Aorta (tissue), 5 donors: Measurements from ENCODE around the gene RHEX. TPM values are rescaled to one million over a fixed set of nuclear protein-coding genes. Genes with fewer than 3 reads are reported as not detected.
A peak's percentile ranks its signal among the peaks of the same experiment; 100 is the strongest.
"Not testable (repeated sequence)": the region's sequence is repeated elsewhere in the genome, so short reads cannot be mapped to it uniquely, and the experiment has no call there.

Experiments
- ATAC-seq: fragments of 200-7000 bp; cut with Tn5 transposase; one replicate; pipeline ENCODE4 v1.9.1; 2022; ENCODE audit warnings: moderate library complexity; ENCODE audit not compliant: low FRiP score
- DNase-seq, 2 donors: peaks; one replicate each; pipeline ENCODE4 v3.0.0-alpha.2; 2020
- H3K27ac ChIP-seq, 2 donors: one replicate each; pipeline ENCODE4 v1.5.1; 2013; ENCODE audit warnings: low read length in 2 of 2, mild to moderate bottlenecking in 2 of 2, moderate library complexity in 2 of 2, control low read depth in 1 of 2, inconsistent platforms in 1 of 2, low read depth in 1 of 2
- H3K27me3 ChIP-seq, 2 donors: one replicate each; pipeline ENCODE4 v1.6.1; 2013; ENCODE audit warnings: control low read depth in 1 of 2, low read length in 1 of 2, mild to moderate bottlenecking in 1 of 2, moderate library complexity in 1 of 2; ENCODE audit not compliant: insufficient read depth in 2 of 2, control insufficient read depth in 1 of 2
- H3K36me3 ChIP-seq, 2 donors: one replicate each; pipeline ENCODE4 v1.6.1; 2013; ENCODE audit warnings: control low read depth in 1 of 2, low read length in 1 of 2, mild to moderate bottlenecking in 1 of 2; ENCODE audit not compliant: insufficient read depth in 2 of 2, control insufficient read depth in 1 of 2
- H3K4me1 ChIP-seq, 2 donors: one replicate each; pipeline ENCODE4 v1.6.1; 2013; ENCODE audit warnings: low read length in 2 of 2, control low read depth in 1 of 2, mild to moderate bottlenecking in 1 of 2, moderate library complexity in 1 of 2; ENCODE audit not compliant: insufficient read depth in 2 of 2, control insufficient read depth in 1 of 2
- H3K4me3 ChIP-seq, 2 donors: one replicate each; pipeline ENCODE4 v1.5.1; 2013; ENCODE audit warnings: low read length in 2 of 2, control low read depth in 1 of 2, mild to moderate bottlenecking in 1 of 2
- H3K9me3 ChIP-seq: one replicate; pipeline ENCODE4 v1.6.1; 2013; ENCODE audit warnings: mild to moderate bottlenecking, low read length; ENCODE audit not compliant: control insufficient read depth
- whole genome bisulfite sequencing, 2 donors: extraction: QIAGEN DNeasy Blood & Tissue Kit; methylation state at CpG; one replicate each; pipeline ENCODE4 v1.1.7; 2013; 5-methylcytosine and 5-hydroxymethylcytosine counted together
- intact Hi-C, 2 donors: fragments of 100-400 bp; cut with DNase I; formaldehyde crosslinking; loops; one replicate each; pipeline versions ENCODE4 v1.14.2 to v1.15.0; 2022
- polyA plus RNA-seq, 2 donors: library from polyadenylated mRNA; stranded (reverse); fragments of 200-250 nt; gene quantifications; one replicate each; pipeline ENCODE4 v1.2.3, GENCODE V29; 2013
- total RNA-seq, 2 donors: library from RNA; stranded (reverse); fragmentation: NEBNext Ultra II Directional; extraction: Animal tissue kit (Norgen Biotek cat#: 25700); gene quantifications; one replicate each; pipeline ENCODE4 v1.2.1, GENCODE V29; 2021
- donor health status: healthy with polysubstance abuse.
- donor health status: Bipolar disorder and iron deficiency.
- donor health status: DM: no; HTN: no; CAD: no.
- donor health status: DM: no; HTN: no; CAD: no.
- donor health status: DM: yes; HTN: yes; CAD: no.

The RHEX gene
- total and polyA plus RNA-seq, 4 donors, result 0.84 to 3.3 TPM; not detected in 2

- ATAC-seq, result no peak
- no peak overlapping the region for H3K27ac ChIP-seq
Measured at GRCh38 chr1:206050655-206051235, 2.2 kb upstream of the RHEX start.

GRCh38 chr1:206052231-206052865 is 625 bp upstream of the RHEX start:
- H3K9me3 ChIP-seq, H3K4me1 ChIP-seq, H3K4me3 ChIP-seq, DNase-seq, ATAC-seq, H3K36me3 ChIP-seq, H3K27ac ChIP-seq, H3K27me3 ChIP-seq, intact Hi-C loops: not testable (repeated sequence)
- WGBS, 2 donors, result 96 to 97% methylated on average over 3 to 6 of the region's 8 CpGs

More at GRCh38 chr1:206050655-206051235, 2.2 kb upstream of the RHEX start:
- Histone ChIP-seq H3K9me3 (no peaks in the 10 kb centered on the region), H3K27me3 (no peaks in the 10 kb centered on the region), H3K36me3 (no peaks in the 10 kb centered on the region), H3K4me1 (no peaks in the 10 kb centered on the region), H3K4me3 (no peak overlapping the region)
- DNase-seq, result peak in 1 of 2 donors; percentile 59
- intact Hi-C loops, result no loop called here
- 86 to 91% methylated on average over 6 of the region's 6 CpGs for WGBS, 2 donors

- H3K27ac ChIP-seq, intact Hi-C loops: not testable (repeated sequence)
- WGBS, 2 donors, result 95 to 96% methylated on average over 4 of the region's 4 CpGs
Measured at GRCh38 chr1:206053616-206054015, 643 bp downstream of the RHEX start.

GRCh38 chr1:206055069-206055625 is 2.2 kb downstream of the RHEX start:
- DNase-seq, intact Hi-C loops, H3K4me3 ChIP-seq, H3K36me3 ChIP-seq, H3K9me3 ChIP-seq, ATAC-seq, H3K27me3 ChIP-seq, H3K4me1 ChIP-seq, H3K27ac ChIP-seq: not testable (repeated sequence)
- WGBS, 2 donors, result 96 to 97% methylated on average over 12 of the region's 12 CpGs

More at GRCh38 chr1:206053616-206054015, 643 bp downstream of the RHEX start:
- H3K36me3 ChIP-seq, DNase-seq, H3K27me3 ChIP-seq, H3K4me1 ChIP-seq, H3K9me3 ChIP-seq, ATAC-seq, H3K4me3 ChIP-seq: not testable (repeated sequence)

GRCh38 chr1:206055639-206056323 is 2.8 kb downstream of the RHEX start:
- H3K36me3 ChIP-seq, H3K27me3 ChIP-seq, intact Hi-C loops, H3K9me3 ChIP-seq, H3K4me1 ChIP-seq, DNase-seq, H3K27ac ChIP-seq, ATAC-seq, H3K4me3 ChIP-seq: not testable (repeated sequence)
- 91 to 92% methylated on average over 8 of the region's 8 CpGs for WGBS, 2 donors

GRCh38 chr1:206058289-206058926 is 5.4 kb downstream of the RHEX start:
- DNase-seq, H3K4me3 ChIP-seq, H3K4me1 ChIP-seq, H3K36me3 ChIP-seq, H3K27ac ChIP-seq, ATAC-seq, H3K9me3 ChIP-seq, intact Hi-C loops, H3K27me3 ChIP-seq: not testable (repeated sequence)
- 90 to 92% methylated on average over 6 to 7 of the region's 9 CpGs for WGBS, 2 donors

- intact Hi-C loops, result no loop called here
Measured at GRCh38 chr1:206058927-206059292, 5.9 kb downstream of the RHEX start.

GRCh38 chr1:206059355-206059915 is 6.5 kb downstream of the RHEX start:
- intact Hi-C loops, result no loop called here
- DNase-seq, result no peak
- Histone ChIP-seq H3K4me3 (no peak overlapping the region), H3K9me3 (no peaks in the 10 kb centered on the region), H3K27me3 (peaks cover 0 to 2% of the 10 kb centered on the region in 2 donors), H3K4me1 (no peaks in the 10 kb centered on the region), H3K36me3 (no peaks in the 10 kb centered on the region), H3K27ac (no peak overlapping the region)
- no peak for ATAC-seq
- 83 to 92% methylated on average over 3 of the region's 3 CpGs for WGBS, 2 donors

More at GRCh38 chr1:206058927-206059292, 5.9 kb downstream of the RHEX start:
- Histone ChIP-seq H3K27me3 (peaks cover 0 to 2% of the 10 kb centered on the region in 2 donors), H3K27ac (no peak overlapping the region), H3K4me3 (no peak overlapping the region), H3K36me3 (no peaks in the 10 kb centered on the region), H3K4me1 (no peaks in the 10 kb centered on the region), H3K9me3 (no peaks in the 10 kb centered on the region)
- DNase-seq (no peak), ATAC-seq (no peak)
- 99 to 100% methylated on average over 1 of the region's 1 CpG for WGBS, 2 donors
